Trophoblast cell (in vitro differentiated cells and primary cell): ENCODE data around the gene CCNI.

Source experiments
- DNase-seq, 2 donors: peaks; one replicate each; pipeline ENCODE4 v3.0.0-alpha.2; 2016
- H2AFZ ChIP-seq: 2 replicates; pipeline ENCODE4 v1.6.1; 2013; ENCODE audit warnings: low read length, moderate library complexity, mild to moderate bottlenecking; ENCODE audit not compliant: insufficient read depth, poor library complexity
- H2AK5ac ChIP-seq: 2 replicates; pipeline ENCODE4 v1.6.1; 2013; ENCODE audit warnings: mild to moderate bottlenecking, low read length
- H2BK120ac ChIP-seq: 2 replicates; pipeline ENCODE4 v1.6.1; 2013; ENCODE audit warnings: low read length, mild to moderate bottlenecking, moderate library complexity; ENCODE audit not compliant: insufficient read depth, poor library complexity
- H2BK12ac ChIP-seq: 2 replicates; pipeline ENCODE4 v1.6.1; 2013; ENCODE audit warnings: mild to moderate bottlenecking, low read length, moderate library complexity
- H2BK5ac ChIP-seq: 2 replicates; pipeline ENCODE4 v1.6.1; 2013; ENCODE audit warnings: low read length, low read depth, moderate library complexity, mild to moderate bottlenecking; ENCODE audit not compliant: poor library complexity
- H3K14ac ChIP-seq: 2 replicates; pipeline ENCODE4 v1.6.1; 2013; ENCODE audit warnings: mild to moderate bottlenecking, low read length
- H3K18ac ChIP-seq: 2 replicates; pipeline ENCODE4 v1.6.1; 2013; ENCODE audit warnings: mild to moderate bottlenecking, low read length
- H3K23ac ChIP-seq: 2 replicates; pipeline ENCODE4 v1.6.1; 2013; ENCODE audit warnings: low read length
- H3K27ac ChIP-seq: 2 replicates; pipeline ENCODE4 v1.5.1; 2013; ENCODE audit warnings: low read depth, mild to moderate bottlenecking, inconsistent platforms, low read length, moderate library complexity
- H3K27me3 ChIP-seq: 2 replicates; pipeline ENCODE4 v1.6.1; 2013; ENCODE audit warnings: inconsistent platforms, mild to moderate bottlenecking, low read length, moderate library complexity; ENCODE audit not compliant: insufficient read depth
- H3K36me3 ChIP-seq, 2 experiments: 1 replicate in 1 of 2; 2 replicates in 1 of 2; pipeline ENCODE4 v1.6.1; 2013; ENCODE audit warnings: low read length in 2 of 2, mild to moderate bottlenecking in 2 of 2, moderate library complexity in 1 of 2; ENCODE audit not compliant: insufficient read depth in 2 of 2, control insufficient read depth in 1 of 2
- H3K4ac ChIP-seq: 2 replicates; pipeline ENCODE4 v1.6.1; 2013; ENCODE audit warnings: low read depth, mild to moderate bottlenecking, low read length, moderate library complexity
- H3K4me1 ChIP-seq, 2 experiments: 1 replicate in 1 of 2; 2 replicates in 1 of 2; pipeline ENCODE4 v1.6.1; 2013; ENCODE audit warnings: low read length in 2 of 2, mild to moderate bottlenecking in 2 of 2, moderate library complexity in 1 of 2; ENCODE audit not compliant: insufficient read depth in 2 of 2, control insufficient read depth in 1 of 2
- H3K4me2 ChIP-seq: 2 replicates; pipeline ENCODE4 v1.6.1; 2013; ENCODE audit warnings: inconsistent platforms, mild to moderate bottlenecking, low read length, moderate library complexity
- H3K4me3 ChIP-seq: 2 replicates; pipeline ENCODE4 v1.5.1; 2013; ENCODE audit warnings: mild to moderate bottlenecking, low read depth, low read length, inconsistent platforms
- H3K79me1 ChIP-seq: one replicate; pipeline ENCODE4 v1.6.1; 2013; ENCODE audit warnings: low read length
- H3K79me2 ChIP-seq: 2 replicates; pipeline ENCODE4 v1.6.1; 2013; ENCODE audit warnings: low read length, mild to moderate bottlenecking; ENCODE audit not compliant: control insufficient read depth, insufficient read depth, poor library complexity
- H3K9ac ChIP-seq: 2 replicates; pipeline ENCODE4 v1.6.1; 2013; ENCODE audit warnings: mild to moderate bottlenecking, low read length
- H3K9me3 ChIP-seq: 2 replicates; pipeline ENCODE4 v1.6.1; 2013; ENCODE audit warnings: low read depth, mild to moderate bottlenecking, control low read depth, inconsistent platforms, low read length; ENCODE audit not compliant: insufficient read depth
- H4K12ac ChIP-seq: 2 replicates; pipeline ENCODE4 v1.6.1; 2013; ENCODE audit warnings: low read depth, mild to moderate bottlenecking, low read length, moderate library complexity
- H4K8ac ChIP-seq: 2 replicates; pipeline ENCODE4 v1.6.1; 2013; ENCODE audit warnings: low read depth, mild to moderate bottlenecking, low read length, moderate library complexity
- H4K91ac ChIP-seq: one replicate; pipeline ENCODE4 v1.6.1; 2013; ENCODE audit warnings: low read depth, mild to moderate bottlenecking, low read length, moderate library complexity
- WGBS: extraction: QIAGEN DNeasy Blood & Tissue Kit; methylation state at CpG from one replicate; pipeline ENCODE4 v1.1.7; 2013; ENCODE audit warnings: missing lambda C conversion rate; ENCODE audit not compliant: insufficient read length, insufficient coverage; ENCODE audit errors: extremely low coverage; 5-methylcytosine and 5-hydroxymethylcytosine counted together

The CCNI gene

DNA sequence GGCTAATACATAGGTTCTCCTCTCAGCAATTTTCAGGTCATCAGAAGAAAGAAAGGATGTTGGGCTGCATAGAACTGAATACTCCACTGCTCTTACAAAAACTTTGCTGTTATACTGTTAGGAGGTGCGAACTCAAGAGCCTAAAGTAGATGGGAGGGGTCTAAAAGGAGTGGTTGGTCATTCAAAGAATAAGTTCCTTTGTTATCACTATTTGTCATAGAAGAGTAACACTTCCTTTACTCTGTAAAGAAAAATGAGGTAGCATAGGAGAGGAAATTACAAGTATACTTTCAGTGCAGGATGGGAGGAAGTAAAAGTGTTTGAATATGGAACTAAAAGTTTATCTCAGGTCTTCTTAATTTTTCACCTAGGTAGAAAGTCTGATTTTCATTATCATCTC, 61.5 kb downstream of the CCNI start:
- no CpG with 5 or more reads among the region's 1 CpG for WGBS
- Histone ChIP-seq H3K4me2 (no peak overlapping the region), H4K8ac (no peak overlapping the region), H3K9me3 (no peaks in the 10 kb centered on the region), H3K36me3 (peaks cover 21 to 36% of the 10 kb centered on the region in 2 experiments), H3K4me3 (no peak overlapping the region), H2AFZ (no peak overlapping the region), H3K4me1 (peaks cover 0 to 4% of the 10 kb centered on the region in 2 experiments), H4K91ac (no peak overlapping the region), H3K23ac (no peak overlapping the region), H2AK5ac (no peak overlapping the region), H3K79me1 (no peaks in the 10 kb centered on the region), H2BK5ac (no peak overlapping the region), H2BK12ac (no peak overlapping the region), H3K9ac (no peak overlapping the region), H3K4ac (no peak overlapping the region), H3K18ac (no peak overlapping the region), H3K27ac (no peak overlapping the region), H4K12ac (no peak overlapping the region), H3K14ac (no peak overlapping the region), H3K27me3 (no peaks in the 10 kb centered on the region), H2BK120ac (no peak overlapping the region), H3K79me2 (peaks cover 2% of the 10 kb centered on the region)
- no peak for DNase-seq

DNA sequence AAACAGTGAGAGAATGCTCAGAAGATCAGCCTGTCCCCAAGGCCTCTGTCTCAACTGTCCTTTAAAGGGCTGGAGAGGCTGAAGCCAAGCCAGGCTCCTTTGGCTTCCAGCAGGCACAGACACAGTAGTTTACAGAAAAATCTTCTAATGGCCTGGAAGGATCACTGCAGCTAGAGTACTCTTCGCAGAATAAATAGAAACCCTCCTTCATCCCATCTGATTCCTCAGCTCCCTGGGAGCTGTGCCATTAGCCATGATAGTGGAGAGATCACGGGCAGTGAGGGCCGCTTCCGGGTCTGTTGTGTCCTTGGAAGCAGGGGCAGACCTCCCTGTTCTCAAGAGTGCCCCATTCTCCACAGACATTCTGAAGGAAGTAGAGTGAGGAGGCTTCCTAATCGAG, 63.1 kb downstream of the CCNI start:
- DNase-seq: no peak
- peaks cover 14 to 33% of the 10 kb centered on the region in 2 experiments for H3K36me3 ChIP-seq
- H2AK5ac ChIP-seq: no peak overlapping the region
- no peak overlapping the region for H2BK120ac ChIP-seq
- peaks cover 0 to 8% of the 10 kb centered on the region in 2 experiments for H3K4me1 ChIP-seq
- no peak overlapping the region for H3K23ac ChIP-seq
- H3K18ac ChIP-seq: no peak overlapping the region
- no peak overlapping the region for H3K27ac ChIP-seq
- H4K12ac ChIP-seq: no peak overlapping the region
- H2AFZ ChIP-seq: no peak overlapping the region
- no peaks in the 10 kb centered on the region for H3K79me1 ChIP-seq
- no peak overlapping the region for H3K4me3 ChIP-seq
- H3K27me3 ChIP-seq: no peaks in the 10 kb centered on the region
- no peak overlapping the region for H3K14ac ChIP-seq
- H3K9ac ChIP-seq: no peak overlapping the region
- H3K79me2 ChIP-seq: peaks cover 2% of the 10 kb centered on the region
- H3K9me3 ChIP-seq: no peaks in the 10 kb centered on the region
- no CpG with 5 or more reads among the region's 5 CpGs for WGBS
- H3K4ac ChIP-seq: no peak overlapping the region
- H3K4me2 ChIP-seq: no peak overlapping the region
- no peak overlapping the region for H2BK12ac ChIP-seq
- H4K8ac ChIP-seq: no peak overlapping the region
- no peak overlapping the region for H2BK5ac ChIP-seq
- no peak overlapping the region for H4K91ac ChIP-seq

DNA sequence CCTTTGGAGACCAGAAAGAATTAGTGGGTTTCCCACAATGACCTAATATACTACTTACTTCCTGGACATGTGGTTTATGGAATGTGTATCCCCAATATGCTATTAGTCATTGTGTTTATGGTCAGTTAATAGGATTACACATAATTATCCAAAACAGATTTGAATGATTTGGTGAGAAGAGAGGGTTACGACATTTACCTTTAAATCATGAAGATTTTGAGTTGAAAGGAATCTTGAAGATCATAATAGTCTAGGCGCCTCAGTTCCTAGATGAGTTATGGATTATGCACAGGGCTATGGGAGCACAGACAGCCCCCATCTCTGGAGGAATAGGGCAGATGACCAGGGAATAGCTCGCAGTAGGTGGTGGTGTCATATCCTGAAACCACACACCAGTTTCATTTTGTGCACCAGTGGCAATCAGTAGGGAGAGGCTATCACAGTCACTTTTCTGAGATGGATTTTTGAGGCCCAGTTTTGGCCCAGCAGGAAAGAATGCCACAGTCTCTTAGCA, 64.9 kb downstream of the CCNI start:
- Histone ChIP-seq H3K4me2 (no peak overlapping the region), H3K79me1 (no peaks in the 10 kb centered on the region), H3K18ac (no peak overlapping the region), H3K36me3 (peaks cover 12 to 34% of the 10 kb centered on the region in 2 experiments), H3K9me3 (no peaks in the 10 kb centered on the region), H3K27ac (no peak overlapping the region), H4K8ac (no peak overlapping the region), H3K4me3 (no peak overlapping the region), H4K91ac (no peak overlapping the region), H2BK5ac (no peak overlapping the region), H2BK12ac (no peak overlapping the region), H2BK120ac (no peak overlapping the region), H3K27me3 (no peaks in the 10 kb centered on the region), H3K4ac (peak overlapping the region; percentile 27), H4K12ac (no peak overlapping the region), H2AK5ac (no peak overlapping the region), H3K4me1 (peaks cover 4 to 14% of the 10 kb centered on the region in 2 experiments), H3K14ac (no peak overlapping the region), H3K23ac (no peak overlapping the region), H3K9ac (no peak overlapping the region), H3K79me2 (peaks cover 2% of the 10 kb centered on the region), H2AFZ (no peak overlapping the region)
- WGBS: no CpG with 5 or more reads among the region's 3 CpGs
- DNase-seq: no peak

DNA sequence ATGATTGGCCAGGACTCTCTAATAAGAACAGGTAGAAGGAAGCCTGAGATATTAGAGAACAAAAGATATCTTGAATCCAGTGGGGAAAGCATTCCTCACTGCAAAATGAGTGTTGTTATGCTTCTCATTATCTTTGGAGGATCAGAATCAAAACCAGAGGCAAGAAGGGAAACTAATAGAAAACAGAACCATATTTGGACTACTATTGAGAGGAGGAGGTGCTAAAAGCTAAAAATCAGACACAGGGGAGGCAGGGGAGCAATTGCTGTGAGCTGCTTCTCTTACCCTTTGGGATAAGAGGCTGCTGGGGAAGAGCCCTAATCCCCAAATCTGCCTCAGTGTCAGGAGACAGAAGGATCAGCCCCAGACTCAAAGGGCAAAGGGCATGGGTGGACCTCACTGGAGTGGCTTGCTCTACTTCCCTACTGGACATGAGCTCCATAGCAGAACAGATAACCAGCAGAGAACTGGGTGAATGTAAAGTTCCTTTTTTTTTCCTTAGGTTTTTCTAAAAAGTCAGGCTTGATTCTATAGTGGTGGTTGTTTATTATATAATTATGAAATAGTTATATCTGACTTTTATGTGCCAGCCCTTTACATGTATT, 66.2 kb downstream of the CCNI start:
- Histone ChIP-seq H3K4ac (no peak overlapping the region), H4K8ac (no peak overlapping the region), H3K9ac (no peak overlapping the region), H3K27ac (no peak overlapping the region), H3K4me3 (no peak overlapping the region), H3K79me1 (peaks cover 2% of the 10 kb centered on the region), H2BK120ac (no peak overlapping the region), H3K4me1 (peaks cover 4 to 14% of the 10 kb centered on the region in 2 experiments), H2AK5ac (no peak overlapping the region), H3K9me3 (no peaks in the 10 kb centered on the region), H3K14ac (no peak overlapping the region), H3K36me3 (peaks cover 14 to 26% of the 10 kb centered on the region in 2 experiments), H4K12ac (no peak overlapping the region), H4K91ac (no peak overlapping the region), H2BK12ac (no peak overlapping the region), H3K27me3 (no peaks in the 10 kb centered on the region), H3K18ac (no peak overlapping the region), H2AFZ (no peak overlapping the region), H3K4me2 (no peak overlapping the region), H2BK5ac (no peak overlapping the region), H3K79me2 (peaks cover 2% of the 10 kb centered on the region), H3K23ac (no peak overlapping the region)
- DNase-seq: no peak
